ENCODE measurements around the gene KRTAP5-7. TPM values are rescaled to one million over a fixed set of nuclear protein-coding genes. Genes with fewer than 3 reads are reported as not detected.

KRTAP5-7 gene
- total RNA-seq, 1 donor from 2014 or later = not detected

GRCh38 chr11:71518506-71519471 lies 8.3 kb upstream of the KRTAP5-7 start:
- no peak overlapping the region for H3K4me3 Mint-ChIP-seq (ENCODE audit: unreplicated experiment)
- peaks cover 6% of the 10 kb centered on the region for H3K36me3 Mint-ChIP-seq (ENCODE audit: low read depth)
- TF ChIP-seq, protein P1, sequence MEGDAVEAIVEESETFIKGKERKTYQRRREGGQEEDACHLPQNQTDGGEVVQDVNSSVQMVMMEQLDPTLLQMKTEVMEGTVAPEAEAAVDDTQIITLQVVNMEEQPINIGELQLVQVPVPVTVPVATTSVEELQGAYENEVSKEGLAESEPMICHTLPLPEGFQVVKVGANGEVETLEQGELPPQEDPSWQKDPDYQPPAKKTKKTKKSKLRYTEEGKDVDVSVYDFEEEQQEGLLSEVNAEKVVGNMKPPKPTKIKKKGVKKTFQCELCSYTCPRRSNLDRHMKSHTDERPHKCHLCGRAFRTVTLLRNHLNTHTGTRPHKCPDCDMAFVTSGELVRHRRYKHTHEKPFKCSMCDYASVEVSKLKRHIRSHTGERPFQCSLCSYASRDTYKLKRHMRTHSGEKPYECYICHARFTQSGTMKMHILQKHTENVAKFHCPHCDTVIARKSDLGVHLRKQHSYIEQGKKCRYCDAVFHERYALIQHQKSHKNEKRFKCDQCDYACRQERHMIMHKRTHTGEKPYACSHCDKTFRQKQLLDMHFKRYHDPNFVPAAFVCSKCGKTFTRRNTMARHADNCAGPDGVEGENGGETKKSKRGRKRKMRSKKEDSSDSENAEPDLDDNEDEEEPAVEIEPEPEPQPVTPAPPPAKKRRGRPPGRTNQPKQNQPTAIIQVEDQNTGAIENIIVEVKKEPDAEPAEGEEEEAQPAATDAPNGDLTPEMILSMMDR (IDR thresholded peaks at IDR 0.05) = no peak
- peak; percentile 75 for DNase-seq (ENCODE audit: low spot score)
- H3K27me3 Mint-ChIP-seq (ENCODE audit: low read depth) = no peaks in the 10 kb centered on the region
- H3K4me1 Mint-ChIP-seq (ENCODE audit: low read depth) = no peaks in the 10 kb centered on the region
- no peak overlapping the region for H3K27ac Mint-ChIP-seq (ENCODE audit: unreplicated experiment)
- peaks cover 10% of the 10 kb centered on the region for H3K9me3 Mint-ChIP-seq (ENCODE audit: low read depth)

DNA sequence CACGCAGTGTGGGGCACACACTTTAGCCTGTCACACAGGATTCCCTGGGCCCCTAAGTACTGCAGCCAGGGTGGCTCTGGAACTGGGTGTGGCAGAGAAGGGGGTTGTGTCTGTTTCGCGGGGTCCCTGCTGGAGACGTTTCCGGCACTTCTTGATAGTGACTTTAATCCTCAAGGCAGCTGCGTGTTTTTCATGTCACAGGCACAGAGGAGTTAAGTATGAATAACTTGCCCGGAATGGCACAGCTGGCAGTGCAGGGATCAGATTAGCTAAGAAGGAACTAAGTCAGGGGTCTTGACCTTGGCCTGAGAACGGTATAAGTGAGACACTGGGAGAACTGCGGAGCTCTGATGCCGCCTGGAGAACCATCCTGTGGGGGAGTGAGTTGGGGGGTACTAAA lies 7.5 kb upstream of the KRTAP5-7 start:
- TF ChIP-seq, protein P1 (IDR thresholded peaks at IDR 0.05) = no peak
- Mint-ChIP-seq H3K36me3 (ENCODE audit: low read depth) (peaks cover 6% of the 10 kb centered on the region), H3K9me3 (ENCODE audit: low read depth) (peaks cover 7% of the 10 kb centered on the region), H3K27me3 (ENCODE audit: low read depth) (no peaks in the 10 kb centered on the region), H3K4me1 (ENCODE audit: low read depth) (no peaks in the 10 kb centered on the region), H3K27ac (ENCODE audit: unreplicated experiment) (no peak overlapping the region), H3K4me3 (ENCODE audit: unreplicated experiment) (no peak overlapping the region)
- peak; percentile 41 for DNase-seq (ENCODE audit: low spot score)

GRCh38 chr11:71525188-71525937 lies 1.7 kb upstream of the KRTAP5-7 start:
- Mint-ChIP-seq H3K4me3 (ENCODE audit: unreplicated experiment) (no peak overlapping the region), H3K27ac (ENCODE audit: unreplicated experiment) (no peak overlapping the region), H3K4me1 (ENCODE audit: low read depth) (no peaks in the 10 kb centered on the region), H3K9me3 (ENCODE audit: low read depth) (peaks cover 10% of the 10 kb centered on the region), H3K36me3 (ENCODE audit: low read depth) (peaks cover 6% of the 10 kb centered on the region), H3K27me3 (ENCODE audit: low read depth) (peaks cover 10% of the 10 kb centered on the region)
- TF ChIP-seq, protein P1 (IDR thresholded peaks at IDR 0.05) = no peak
- DNase-seq (ENCODE audit: low spot score) = peak; percentile 17

DNA sequence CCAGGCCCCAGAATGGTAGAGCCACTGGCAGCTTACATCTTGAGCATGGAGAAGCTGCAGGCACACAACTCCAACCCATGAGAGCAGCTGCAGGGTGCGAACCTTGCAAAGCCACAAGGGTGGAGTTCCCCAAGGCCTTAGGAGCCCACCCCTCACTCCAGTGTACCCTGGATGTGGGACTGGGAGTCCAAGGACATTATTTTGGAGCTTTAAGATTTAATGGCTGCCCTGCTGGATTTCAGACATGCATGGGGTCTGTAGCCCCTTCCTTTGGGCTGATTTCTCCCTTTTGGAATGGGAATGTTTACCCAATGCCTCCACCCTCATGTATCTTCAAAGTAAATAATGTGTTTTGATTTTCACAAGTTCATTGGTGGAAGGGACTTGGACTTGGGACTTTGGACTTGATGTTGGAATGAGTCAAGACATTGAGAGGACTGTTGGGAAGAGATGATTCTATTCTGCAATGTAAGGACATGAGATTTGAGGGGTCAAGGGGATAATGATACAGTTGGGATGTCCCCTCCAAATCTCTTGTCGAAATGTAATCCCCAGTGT lies 1.1 kb upstream of the KRTAP5-7 start:
- Mint-ChIP-seq H3K36me3 (ENCODE audit: low read depth) (peaks cover 6% of the 10 kb centered on the region), H3K27me3 (ENCODE audit: low read depth) (peaks cover 10% of the 10 kb centered on the region), H3K4me3 (ENCODE audit: unreplicated experiment) (no peak overlapping the region), H3K4me1 (ENCODE audit: low read depth) (no peaks in the 10 kb centered on the region), H3K27ac (ENCODE audit: unreplicated experiment) (no peak overlapping the region), H3K9me3 (ENCODE audit: low read depth) (peaks cover 10% of the 10 kb centered on the region)
- DNase-seq (ENCODE audit: low spot score) = peak; percentile 37
- TF ChIP-seq, protein P1 (IDR thresholded peaks at IDR 0.05) = no peak

Data from chondrocyte (in vitro differentiated cells).